ENCODE measurements around the gene XPA. TPM values are rescaled to one million over a fixed set of nuclear protein-coding genes. Genes with fewer than 3 reads are reported as not detected.

Gene XPA
- total RNA-seq, 1 donor: 8.7 TPM

DNA sequence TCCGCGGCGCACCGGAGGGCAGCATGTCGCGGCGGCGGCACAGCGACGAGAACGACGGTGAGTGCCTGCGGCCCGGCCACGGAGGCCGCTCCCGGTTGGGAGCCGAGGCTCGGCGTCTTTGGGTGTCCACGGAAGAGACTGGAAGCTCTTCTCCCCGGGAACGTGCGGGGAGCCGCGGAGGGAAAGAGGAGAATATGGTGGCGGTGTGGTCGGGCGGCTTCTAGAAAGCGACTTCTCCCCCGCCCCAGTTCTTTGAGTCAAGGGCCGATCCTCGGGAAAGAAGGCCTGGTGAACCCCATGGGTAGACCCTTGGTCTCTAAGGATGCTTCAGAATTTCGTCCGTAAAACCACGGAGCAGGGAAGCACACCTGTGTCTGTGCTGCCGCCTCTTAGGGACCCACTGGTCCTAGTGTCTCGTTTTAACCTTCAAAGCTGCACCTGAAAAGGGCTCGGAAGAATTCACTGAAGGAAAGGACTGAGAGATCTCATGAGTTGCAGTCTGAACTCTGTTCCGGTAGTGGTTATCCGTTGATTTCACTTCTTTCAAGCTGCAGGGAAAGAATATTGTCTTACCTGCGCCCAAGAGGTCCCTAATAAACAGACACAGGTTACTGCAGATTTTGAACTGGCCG, 63.2 kb downstream of the XPA start:
- TF ChIP-seq, protein P1, sequence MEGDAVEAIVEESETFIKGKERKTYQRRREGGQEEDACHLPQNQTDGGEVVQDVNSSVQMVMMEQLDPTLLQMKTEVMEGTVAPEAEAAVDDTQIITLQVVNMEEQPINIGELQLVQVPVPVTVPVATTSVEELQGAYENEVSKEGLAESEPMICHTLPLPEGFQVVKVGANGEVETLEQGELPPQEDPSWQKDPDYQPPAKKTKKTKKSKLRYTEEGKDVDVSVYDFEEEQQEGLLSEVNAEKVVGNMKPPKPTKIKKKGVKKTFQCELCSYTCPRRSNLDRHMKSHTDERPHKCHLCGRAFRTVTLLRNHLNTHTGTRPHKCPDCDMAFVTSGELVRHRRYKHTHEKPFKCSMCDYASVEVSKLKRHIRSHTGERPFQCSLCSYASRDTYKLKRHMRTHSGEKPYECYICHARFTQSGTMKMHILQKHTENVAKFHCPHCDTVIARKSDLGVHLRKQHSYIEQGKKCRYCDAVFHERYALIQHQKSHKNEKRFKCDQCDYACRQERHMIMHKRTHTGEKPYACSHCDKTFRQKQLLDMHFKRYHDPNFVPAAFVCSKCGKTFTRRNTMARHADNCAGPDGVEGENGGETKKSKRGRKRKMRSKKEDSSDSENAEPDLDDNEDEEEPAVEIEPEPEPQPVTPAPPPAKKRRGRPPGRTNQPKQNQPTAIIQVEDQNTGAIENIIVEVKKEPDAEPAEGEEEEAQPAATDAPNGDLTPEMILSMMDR (IDR thresholded peaks at IDR 0.05; ENCODE audit: extremely low read depth, low read depth, low read length): no peak
- H2AFZ ChIP-seq (ENCODE audit: low read length): peak overlapping the region; percentile 84

DNA sequence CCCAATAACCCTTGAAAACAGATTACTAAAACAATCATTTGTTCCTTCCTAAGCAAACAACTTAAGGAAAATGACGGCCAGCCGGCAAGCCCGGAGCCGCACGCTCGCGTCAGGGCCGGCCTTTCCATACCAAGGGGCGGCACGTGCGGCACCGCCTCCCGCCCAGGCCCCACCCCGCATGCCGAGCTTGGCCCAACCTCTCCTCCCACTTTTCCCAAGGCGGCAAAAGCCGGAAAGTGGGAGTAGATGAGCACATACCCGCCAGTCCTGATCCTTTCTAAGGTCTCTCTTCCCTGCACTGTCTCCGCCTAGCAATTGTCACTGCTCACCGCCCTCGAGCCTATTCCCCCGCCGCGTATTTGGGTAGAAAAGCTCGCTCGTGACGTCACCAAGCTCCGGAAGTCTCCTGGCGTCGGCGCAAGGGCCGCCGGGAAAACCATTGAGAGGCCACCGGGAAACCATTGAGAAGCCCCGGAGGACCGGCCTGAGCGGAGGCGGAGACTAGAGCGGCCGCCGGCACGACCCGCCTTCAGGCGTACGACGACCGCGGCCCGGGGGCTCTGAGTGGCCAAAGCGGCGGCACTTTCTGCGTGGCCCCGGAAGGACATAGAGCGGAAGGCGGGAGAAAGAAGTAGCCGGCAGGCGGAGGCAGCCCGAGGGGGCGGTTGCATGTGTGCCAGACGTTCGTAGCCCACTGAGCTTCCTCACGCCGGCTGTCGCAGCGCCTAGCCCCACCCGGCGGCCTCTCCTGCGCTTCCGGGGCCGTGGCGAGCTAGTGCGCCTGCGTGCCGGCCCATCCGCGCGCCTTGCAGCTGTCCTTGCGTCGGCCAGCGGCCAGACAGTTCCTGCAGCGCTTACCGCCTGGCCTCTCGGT, 63.9 kb downstream of the XPA start, which contains the start of the genes NCBP1 and TSTD2:
Gene NCBP1, plus strand, starts transcription at position 837 of the 874 bp plus-strand sequence. CDS start 61 bp downstream, outside the sequence.
Gene TSTD2, minus strand, starts transcription at position 384 of the 874 bp plus-strand sequence. CDS start 5,806 bp downstream, outside the sequence.
- Histone ChIP-seq H3K4me2 (ENCODE audit: insufficient read depth, low read length) (peak within 1 kb of the TSS; percentile 96), H3K9me3 (ENCODE audit: low read depth, low read length) (no peaks in the 10 kb centered on the region), H3K79me2 (ENCODE audit: insufficient read depth, low read length) (peaks cover 80% of the 10 kb centered on the region), H3K4me1 (ENCODE audit: insufficient read depth, low read length) (peaks cover 23% of the 10 kb centered on the region), H3K27me3 (ENCODE audit: insufficient read depth, low read length) (no peaks in the 10 kb centered on the region), H4K20me1 (ENCODE audit: insufficient read depth, low read length) (peaks cover 14% of the 10 kb centered on the region), H2AFZ (ENCODE audit: low read length) (peak within 1 kb of the TSS; percentile 89), H3K36me3 (ENCODE audit: insufficient read depth, low read length) (no peaks in the 10 kb centered on the region), H3K4me3 (ENCODE audit: insufficient read depth, low read length) (peak within 1 kb of the TSS; percentile 96), H3K27ac (ENCODE audit: low read depth, low read length) (peak within 1 kb of the TSS; percentile 99)
- TF ChIP-seq, protein P1 (IDR thresholded peaks at IDR 0.05; ENCODE audit: extremely low read depth, low read depth, low read length): no peak
- DNase-seq (ENCODE audit: insufficient read length, low spot score, missing footprints): peak; percentile 96

More for the DNA sequence above, 63.2 kb downstream of the XPA start:
- H3K4me1 ChIP-seq (ENCODE audit: insufficient read depth, low read length): peaks cover 23% of the 10 kb centered on the region
- no peaks in the 10 kb centered on the region for H3K9me3 ChIP-seq (ENCODE audit: low read depth, low read length)
- H4K20me1 ChIP-seq (ENCODE audit: insufficient read depth, low read length): peaks cover 21% of the 10 kb centered on the region
- no peaks in the 10 kb centered on the region for H3K27me3 ChIP-seq (ENCODE audit: insufficient read depth, low read length)
- peak overlapping the region; percentile 96 for H3K4me3 ChIP-seq (ENCODE audit: insufficient read depth, low read length)
- peak overlapping the region; percentile 96 for H3K4me2 ChIP-seq (ENCODE audit: insufficient read depth, low read length)
- no peak for DNase-seq (ENCODE audit: insufficient read length, low spot score, missing footprints)
- H3K79me2 ChIP-seq (ENCODE audit: insufficient read depth, low read length): peaks cover 82% of the 10 kb centered on the region
- no peaks in the 10 kb centered on the region for H3K36me3 ChIP-seq (ENCODE audit: insufficient read depth, low read length)
- peak overlapping the region; percentile 99 for H3K27ac ChIP-seq (ENCODE audit: low read depth, low read length)

DNA sequence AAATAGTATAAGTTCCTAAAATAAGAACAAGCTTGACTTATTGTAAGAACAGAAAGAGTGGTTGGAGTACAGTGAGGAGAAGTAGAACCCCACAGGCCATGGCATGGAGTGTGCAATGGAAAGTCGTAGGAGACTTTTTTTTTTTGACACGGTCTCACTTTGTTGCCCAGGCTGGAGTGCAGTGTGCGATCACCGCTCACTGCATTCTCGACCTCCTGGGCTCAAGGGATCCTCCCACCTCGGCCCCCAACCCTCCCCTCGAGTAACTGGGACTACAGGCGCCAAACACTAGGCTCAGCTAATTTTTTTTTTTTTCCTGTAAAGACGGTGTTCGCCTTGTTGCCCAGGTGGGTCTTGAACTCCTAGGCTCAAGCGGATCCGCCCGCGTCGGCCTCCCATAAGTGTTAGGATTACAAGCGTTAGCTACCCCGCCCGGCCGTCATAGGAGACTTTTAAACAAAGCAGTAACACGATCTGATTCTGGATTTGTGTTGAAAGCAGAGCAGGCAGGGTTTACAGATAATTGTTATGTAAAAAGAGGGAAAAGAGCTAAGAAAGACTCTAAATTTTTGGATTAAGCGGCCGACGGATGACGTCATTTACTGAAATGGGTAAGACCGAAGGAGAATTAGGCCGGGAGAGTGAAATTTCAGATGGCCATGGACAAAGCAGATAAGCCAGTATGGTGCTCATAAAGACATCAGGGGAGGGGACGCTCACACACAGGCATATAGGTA, 64.7 kb downstream of the XPA start:
- peak overlapping the region; percentile 96 for H3K4me2 ChIP-seq (ENCODE audit: insufficient read depth, low read length)
- TF ChIP-seq, protein P1 (IDR thresholded peaks at IDR 0.05; ENCODE audit: extremely low read depth, low read depth, low read length): no peak
- H4K20me1 ChIP-seq (ENCODE audit: insufficient read depth, low read length): peaks cover 9% of the 10 kb centered on the region
- no peaks in the 10 kb centered on the region for H3K36me3 ChIP-seq (ENCODE audit: insufficient read depth, low read length)
- H3K9me3 ChIP-seq (ENCODE audit: low read depth, low read length): no peaks in the 10 kb centered on the region
- peak overlapping the region; percentile 99 for H3K27ac ChIP-seq (ENCODE audit: low read depth, low read length)
- H3K4me1 ChIP-seq (ENCODE audit: insufficient read depth, low read length): peaks cover 23% of the 10 kb centered on the region
- H2AFZ ChIP-seq (ENCODE audit: low read length): peak overlapping the region; percentile 89
- DNase-seq (ENCODE audit: insufficient read length, low spot score, missing footprints): peak; percentile 32
- peaks cover 80% of the 10 kb centered on the region for H3K79me2 ChIP-seq (ENCODE audit: insufficient read depth, low read length)
- no peaks in the 10 kb centered on the region for H3K27me3 ChIP-seq (ENCODE audit: insufficient read depth, low read length)
- H3K4me3 ChIP-seq (ENCODE audit: insufficient read depth, low read length): peak overlapping the region; percentile 96

All from osteoblast (primary cell).